ENCODE results near the gene SRSF11. TPM values are rescaled to one million over a fixed set of nuclear protein-coding genes. Genes with fewer than 3 reads are reported as not detected.

SRSF11 gene
- total and polyA plus RNA-seq, 2 of the 4 experiments (the other 2 are of a cell fraction): 94.5 to 149 TPM

DNA sequence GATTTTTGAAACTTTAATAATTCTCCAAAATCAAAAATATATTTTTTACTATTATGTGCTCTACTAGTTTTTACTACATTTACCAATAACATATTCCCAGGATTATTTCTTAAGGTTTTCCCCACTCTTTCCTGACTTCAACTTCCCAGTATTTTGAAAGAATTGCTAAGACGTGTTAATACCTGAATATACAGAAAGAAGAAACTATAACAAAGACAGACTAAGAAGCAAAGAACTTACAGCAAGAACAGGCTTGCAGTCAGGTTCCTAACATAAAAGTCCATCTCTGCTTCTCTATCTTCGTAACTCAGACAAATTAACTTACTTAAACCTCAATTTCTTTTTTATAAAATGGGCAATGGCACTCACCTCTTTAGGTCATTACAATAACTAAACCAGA lies 63.2 kb downstream of the SRSF11 start:
- Histone ChIP-seq H2AK9ac (replicated peaks; ENCODE audit: low read depth, low read length, poor library complexity) (no peak overlapping the region), H4K8ac (ENCODE audit: low read depth in 2 of 2, low read length in 2 of 2) (no peak overlapping the region), H4K20me1 (ENCODE audit: insufficient read depth, low read length) (no peaks in the 10 kb centered on the region), H3K9ac (ENCODE audit: low read depth, low read length) (no peak overlapping the region), H2AK5ac (ENCODE audit: low read depth, low read length) (no peak overlapping the region), H2AFZ (replicated peaks; ENCODE audit: low read length, poor library complexity) (no peak overlapping the region), H3K9me1 (ENCODE audit: insufficient read depth, low read length) (peaks cover 3% of the 10 kb centered on the region; the same call in 1 of the 2 replicates), H3K56ac (ENCODE audit: extremely low read depth, insufficient read depth, low read length) (no peak overlapping the region), H3K27me3 (ENCODE audit: control insufficient read depth, insufficient read depth, low read length) (no peaks in the 10 kb centered on the region), H2BK20ac (ENCODE audit: low read depth, low read length) (no peak overlapping the region), H2BK5ac (ENCODE audit: low read depth, low read length, poor library complexity, severe bottlenecking) (no peak overlapping the region), H3K9me3 (ENCODE audit: control insufficient read depth, insufficient read depth, low read length) (no peaks in the 10 kb centered on the region), H3K4me2 (ENCODE audit: low read depth, low read length) (no peak overlapping the region), H4K5ac (ENCODE audit: low read depth, low read length) (no peak overlapping the region), H3K18ac (ENCODE audit: low read depth, low read length) (no peak overlapping the region), H3K79me1 (ENCODE audit: low read depth in 1 of 2, low read length in 2 of 2) (peaks cover 3 to 9% of the 10 kb centered on the region in 2 experiments; a peak in 2 of 4 replicates), H3K4ac (ENCODE audit: low read depth, low read length) (no peak overlapping the region), H2BK120ac (ENCODE audit: low read depth, low read length) (no peak overlapping the region), H3K36me3 (ENCODE audit: control insufficient read depth, insufficient read depth, low read length) (peaks cover 5% of the 10 kb centered on the region), H3K4me3 (ENCODE audit: insufficient read depth, low read depth, low read length) (no peak overlapping the region), H4K91ac (ENCODE audit: insufficient read depth, low read depth, low read length) (no peak overlapping the region), H2BK15ac (ENCODE audit: low read depth, low read length) (no peak overlapping the region), H3K23ac (ENCODE audit: low read depth, low read length) (no peak overlapping the region), H3K14ac (replicated peaks; ENCODE audit: low read depth, low read length) (no peak overlapping the region), H3K27ac (ENCODE audit: insufficient read depth, low read length) (no peak overlapping the region), H3K4me1 (ENCODE audit: control insufficient read depth, insufficient read depth, low read length) (no peaks in the 10 kb centered on the region)
- in situ Hi-C loops (cut with MboI; ENCODE audit: low sequenced_read_pairs): no loop called here
- no peak for ATAC-seq (ENCODE audit: low read depth)
- dilution Hi-C loops (cut with HindIII; ENCODE audit: low sequenced_read_pairs, unreplicated experiment): no loop called here
- 100% methylated on average over 1 of the region's 2 CpGs; no CpG with 5 or more reads in 1 of the 2 experiments for WGBS, 2 experiments (ENCODE audit: extremely low coverage in 2 of 2, insufficient read length in 1 of 2)
- POLR2A ChIA-PET (ENCODE audit: unreplicated experiment): no interaction called here
- intact Hi-C loops (cut with micrococcal nuclease): no loop called here
- no peak for DNase-seq
- no peak for TF ChIP-seq BHLHE40 (IDR thresholded peaks at IDR 0.05; ENCODE audit: low read depth, low read length)
- no peak for TF ChIP-seq SMC3 (IDR thresholded peaks at IDR 0.05; ENCODE audit: low read depth, low read length)
- no peak for TF ChIP-seq RAD21 (IDR thresholded peaks at IDR 0.05; ENCODE audit: low read length)
- TF ChIP-seq MXI1 (IDR thresholded peaks at IDR 0.05; ENCODE audit: borderline replicate concordance, low read depth, low read length): no peak
- no peak for TF ChIP-seq NFE2L2 (IDR thresholded peaks at IDR 0.05; ENCODE audit: low read depth, low read length)
- CTCF ChIA-PET: no interaction called here
- BruUV-seq (replicated peaks): no TSS peak
